K562 (cell line): ENCODE data around the gene MACF1.

Experiments used
- ATF1 ChIP-seq, 2 experiments: fragments of 450-650 bp in 1 of 2; IDR thresholded peaks; 2 replicates each; pipeline ENCODE4 v1.6.1; 2016; ENCODE audit warnings: missing compliant biosample characterization in 1 of 2, missing genetic modification characterization in 1 of 2
- JUN ChIP-seq, 2 experiments: sonication (generic) in 1 of 2; formaldehyde crosslinking in 1 of 2; IDR thresholded peaks; 2 replicates each; pipeline versions ENCODE4 v1.6.1 to v1.8.0; 2012 to 2022; ENCODE audit warnings: borderline replicate concordance in 2 of 2, mild to moderate bottlenecking in 2 of 2, improper control_type of control experiment in 1 of 2, low read depth in 1 of 2, low read length in 1 of 2, missing genetic modification reagents in 1 of 2
- POLR2AphosphoS5 ChIP-seq: IDR thresholded peaks from 2 replicates; pipeline ENCODE4 v1.6.1; 2011; ENCODE audit warnings: mild to moderate bottlenecking, low read depth, low read length, moderate library complexity; ENCODE audit not compliant: control insufficient read depth, insufficient read depth
- SNIP1 ChIP-seq: fragments of 450-650 bp; IDR thresholded peaks from 2 replicates; pipeline ENCODE4 v1.7.1; 2017; ENCODE audit warnings: low read depth, mild to moderate bottlenecking
- U2AF2 ChIP-seq: fragments of 200-400 bp; formaldehyde crosslinking; optimal IDR thresholded peaks from 2 replicates; pipeline ENCODE3; 2017; ENCODE audit warnings: low read depth, mild to moderate bottlenecking, low read length
- ZBTB1 ChIP-seq: sonication (generic); formaldehyde crosslinking; IDR thresholded peaks from 2 replicates; pipeline ENCODE4 v1.8.1; 2023; ENCODE audit warnings: missing genetic modification reagents, low read depth, mild to moderate bottlenecking, borderline replicate concordance
- ZBTB7A ChIP-seq: IDR thresholded peaks from 2 replicates; pipeline ENCODE4 v1.6.1; 2011; ENCODE audit warnings: low read depth, mild to moderate bottlenecking, low read length, moderate library complexity, borderline replicate concordance; ENCODE audit not compliant: control insufficient read depth
- ZNF140 ChIP-seq: fragments of 250-450 bp; sonication (Bioruptor Pico); IDR thresholded peaks from 2 replicates; pipeline ENCODE4 v1.8.0; 2021; ENCODE audit warnings: moderate library complexity, mild to moderate bottlenecking, inconsistent platforms
- TF ChIP-seq, protein P1 (sequence below), 2 experiments: fragments of 450-650 bp; conservative IDR thresholded peaks; 2 replicates each; pipeline ENCODE4 v1.6.1; 2017; ENCODE audit warnings: mild to moderate bottlenecking in 2 of 2, moderate library complexity in 2 of 2
- TF ChIP-seq, protein P2 (sequence below): fragments of 250-450 bp; sonication (Bioruptor Pico); IDR thresholded peaks from 2 replicates; pipeline ENCODE4 v1.5.0; 2020; ENCODE audit warnings: mild to moderate bottlenecking
- TF ChIP-seq, protein P3 (sequence below): fragments of 250-450 bp; sonication (Bioruptor Pico); IDR thresholded peaks from 2 replicates; pipeline ENCODE4 v1.8.0; 2022; ENCODE audit warnings: inconsistent platforms, mild to moderate bottlenecking, moderate library complexity, borderline replicate concordance
- TF ChIP-seq, protein P4 (sequence below), 3 experiments: IDR thresholded peaks in 2 of 3; conservative IDR thresholded peaks in 1 of 3; 2 replicates each; pipeline ENCODE4 v1.5.1; 2011 to 2012; ENCODE audit warnings: low read length in 3 of 3, mild to moderate bottlenecking in 3 of 3, control low read depth in 2 of 3, improper control_type of control experiment in 1 of 3, inconsistent platforms in 1 of 3, low read depth in 1 of 3, mixed read lengths in 1 of 3, moderate library complexity in 1 of 3; ENCODE audit not compliant: insufficient read depth in 2 of 3
- TF ChIP-seq, protein P5 (sequence below): sonication (generic); formaldehyde crosslinking; IDR thresholded peaks from 2 replicates; pipeline ENCODE4 v1.8.0; 2022; ENCODE audit warnings: missing genetic modification reagents, mild to moderate bottlenecking, borderline replicate concordance
- TF ChIP-seq, protein P6 (sequence below): sonication (generic); formaldehyde crosslinking; IDR thresholded peaks from 2 replicates; pipeline ENCODE4 v1.8.0; 2022; ENCODE audit warnings: mild to moderate bottlenecking, missing genetic modification reagents

DNA sequence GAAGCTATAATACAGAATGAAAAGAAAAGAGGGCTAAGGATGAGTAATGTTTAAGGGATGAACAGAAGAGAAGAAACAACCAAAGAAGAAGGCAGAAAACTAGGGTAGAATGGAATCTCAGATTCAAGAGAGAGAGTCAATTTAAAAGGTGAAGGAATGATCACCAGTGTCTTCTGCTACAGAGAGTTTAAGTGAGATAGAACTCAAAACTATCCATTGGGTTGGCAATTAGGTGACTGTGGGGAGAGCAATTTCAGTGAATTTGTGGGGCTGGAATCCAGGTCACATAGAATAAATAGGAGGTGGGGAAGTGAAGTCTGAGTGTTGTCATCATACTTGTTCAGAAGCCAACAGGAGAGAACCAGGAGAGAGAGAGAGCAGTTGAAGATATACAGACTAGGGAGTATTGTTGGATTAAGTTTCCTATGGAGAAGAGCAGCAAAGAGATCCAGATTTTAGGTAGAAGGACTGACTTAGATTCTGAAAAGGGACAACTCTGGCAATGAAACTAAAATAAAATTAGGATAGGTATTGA is 19.9 kb downstream of the MACF1 start:
- TF ChIP-seq JUN (IDR thresholded peaks at IDR 0.05; ENCODE audit: borderline replicate concordance, low read depth, low read length) (no peak), JUN (CRISPR knock-in tag; IDR thresholded peaks at IDR 0.05; ENCODE audit: borderline replicate concordance) (no peak), ZBTB1 (CRISPR knock-in tag) (no peak), SNIP1 (no peak), ZNF140 (CRISPR knock-in tag) (no peak), ZBTB7A (no peak), ATF1 (CRISPR knock-in tag; IDR thresholded peaks at IDR 0.05) (no peak), ATF1 (tag; IDR thresholded peaks at IDR 0.05) (no peak), POLR2AphosphoS5 (no peak), U2AF2 (no peak)
- TF ChIP-seq, protein P1, sequence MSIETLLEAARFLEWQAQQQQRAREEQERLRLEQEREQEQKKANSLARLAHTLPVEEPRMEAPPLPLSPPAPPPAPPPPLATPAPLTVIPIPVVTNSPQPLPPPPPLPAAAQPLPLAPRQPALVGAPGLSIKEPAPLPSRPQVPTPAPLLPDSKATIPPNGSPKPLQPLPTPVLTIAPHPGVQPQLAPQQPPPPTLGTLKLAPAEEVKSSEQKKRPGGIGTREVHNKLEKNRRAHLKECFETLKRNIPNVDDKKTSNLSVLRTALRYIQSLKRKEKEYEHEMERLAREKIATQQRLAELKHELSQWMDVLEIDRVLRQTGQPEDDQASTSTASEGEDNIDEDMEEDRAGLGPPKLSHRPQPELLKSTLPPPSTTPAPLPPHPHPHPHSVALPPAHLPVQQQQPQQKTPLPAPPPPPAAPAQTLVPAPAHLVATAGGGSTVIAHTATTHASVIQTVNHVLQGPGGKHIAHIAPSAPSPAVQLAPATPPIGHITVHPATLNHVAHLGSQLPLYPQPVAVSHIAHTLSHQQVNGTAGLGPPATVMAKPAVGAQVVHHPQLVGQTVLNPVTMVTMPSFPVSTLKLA (conservative IDR thresholded peaks at IDR 0.05), result no peak
- TF ChIP-seq, protein P2, sequence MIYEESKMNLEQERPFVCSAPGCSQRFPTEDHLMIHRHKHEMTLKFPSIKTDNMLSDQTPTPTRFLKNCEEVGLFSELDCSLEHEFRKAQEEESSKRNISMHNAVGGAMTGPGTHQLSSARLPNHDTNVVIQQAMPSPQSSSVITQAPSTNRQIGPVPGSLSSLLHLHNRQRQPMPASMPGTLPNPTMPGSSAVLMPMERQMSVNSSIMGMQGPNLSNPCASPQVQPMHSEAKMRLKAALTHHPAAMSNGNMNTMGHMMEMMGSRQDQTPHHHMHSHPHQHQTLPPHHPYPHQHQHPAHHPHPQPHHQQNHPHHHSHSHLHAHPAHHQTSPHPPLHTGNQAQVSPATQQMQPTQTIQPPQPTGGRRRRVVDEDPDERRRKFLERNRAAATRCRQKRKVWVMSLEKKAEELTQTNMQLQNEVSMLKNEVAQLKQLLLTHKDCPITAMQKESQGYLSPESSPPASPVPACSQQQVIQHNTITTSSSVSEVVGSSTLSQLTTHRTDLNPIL, result no peak
- TF ChIP-seq, protein P3, sequence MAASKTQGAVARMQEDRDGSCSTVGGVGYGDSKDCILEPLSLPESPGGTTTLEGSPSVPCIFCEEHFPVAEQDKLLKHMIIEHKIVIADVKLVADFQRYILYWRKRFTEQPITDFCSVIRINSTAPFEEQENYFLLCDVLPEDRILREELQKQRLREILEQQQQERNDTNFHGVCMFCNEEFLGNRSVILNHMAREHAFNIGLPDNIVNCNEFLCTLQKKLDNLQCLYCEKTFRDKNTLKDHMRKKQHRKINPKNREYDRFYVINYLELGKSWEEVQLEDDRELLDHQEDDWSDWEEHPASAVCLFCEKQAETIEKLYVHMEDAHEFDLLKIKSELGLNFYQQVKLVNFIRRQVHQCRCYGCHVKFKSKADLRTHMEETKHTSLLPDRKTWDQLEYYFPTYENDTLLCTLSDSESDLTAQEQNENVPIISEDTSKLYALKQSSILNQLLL, result no peak
- TF ChIP-seq, protein P4, sequence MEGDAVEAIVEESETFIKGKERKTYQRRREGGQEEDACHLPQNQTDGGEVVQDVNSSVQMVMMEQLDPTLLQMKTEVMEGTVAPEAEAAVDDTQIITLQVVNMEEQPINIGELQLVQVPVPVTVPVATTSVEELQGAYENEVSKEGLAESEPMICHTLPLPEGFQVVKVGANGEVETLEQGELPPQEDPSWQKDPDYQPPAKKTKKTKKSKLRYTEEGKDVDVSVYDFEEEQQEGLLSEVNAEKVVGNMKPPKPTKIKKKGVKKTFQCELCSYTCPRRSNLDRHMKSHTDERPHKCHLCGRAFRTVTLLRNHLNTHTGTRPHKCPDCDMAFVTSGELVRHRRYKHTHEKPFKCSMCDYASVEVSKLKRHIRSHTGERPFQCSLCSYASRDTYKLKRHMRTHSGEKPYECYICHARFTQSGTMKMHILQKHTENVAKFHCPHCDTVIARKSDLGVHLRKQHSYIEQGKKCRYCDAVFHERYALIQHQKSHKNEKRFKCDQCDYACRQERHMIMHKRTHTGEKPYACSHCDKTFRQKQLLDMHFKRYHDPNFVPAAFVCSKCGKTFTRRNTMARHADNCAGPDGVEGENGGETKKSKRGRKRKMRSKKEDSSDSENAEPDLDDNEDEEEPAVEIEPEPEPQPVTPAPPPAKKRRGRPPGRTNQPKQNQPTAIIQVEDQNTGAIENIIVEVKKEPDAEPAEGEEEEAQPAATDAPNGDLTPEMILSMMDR (IDR thresholded peaks at IDR 0.05 in 2 of 3, conservative IDR thresholded peaks at IDR 0.05 in 1 of 3; ENCODE audit: insufficient read depth in 2 of 3, low read depth in 1 of 3, low read length in 3 of 3), result no peak
- TF ChIP-seq, protein P5, sequence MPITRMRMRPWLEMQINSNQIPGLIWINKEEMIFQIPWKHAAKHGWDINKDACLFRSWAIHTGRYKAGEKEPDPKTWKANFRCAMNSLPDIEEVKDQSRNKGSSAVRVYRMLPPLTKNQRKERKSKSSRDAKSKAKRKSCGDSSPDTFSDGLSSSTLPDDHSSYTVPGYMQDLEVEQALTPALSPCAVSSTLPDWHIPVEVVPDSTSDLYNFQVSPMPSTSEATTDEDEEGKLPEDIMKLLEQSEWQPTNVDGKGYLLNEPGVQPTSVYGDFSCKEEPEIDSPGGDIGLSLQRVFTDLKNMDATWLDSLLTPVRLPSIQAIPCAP, result no peak
- TF ChIP-seq, protein P6, sequence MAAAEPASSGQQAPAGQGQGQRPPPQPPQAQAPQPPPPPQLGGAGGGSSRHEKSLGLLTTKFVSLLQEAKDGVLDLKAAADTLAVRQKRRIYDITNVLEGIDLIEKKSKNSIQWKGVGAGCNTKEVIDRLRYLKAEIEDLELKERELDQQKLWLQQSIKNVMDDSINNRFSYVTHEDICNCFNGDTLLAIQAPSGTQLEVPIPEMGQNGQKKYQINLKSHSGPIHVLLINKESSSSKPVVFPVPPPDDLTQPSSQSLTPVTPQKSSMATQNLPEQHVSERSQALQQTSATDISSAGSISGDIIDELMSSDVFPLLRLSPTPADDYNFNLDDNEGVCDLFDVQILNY, result no peak
